ENCODE measurements around the gene KIAA1671.

The KIAA1671 gene

DNA sequence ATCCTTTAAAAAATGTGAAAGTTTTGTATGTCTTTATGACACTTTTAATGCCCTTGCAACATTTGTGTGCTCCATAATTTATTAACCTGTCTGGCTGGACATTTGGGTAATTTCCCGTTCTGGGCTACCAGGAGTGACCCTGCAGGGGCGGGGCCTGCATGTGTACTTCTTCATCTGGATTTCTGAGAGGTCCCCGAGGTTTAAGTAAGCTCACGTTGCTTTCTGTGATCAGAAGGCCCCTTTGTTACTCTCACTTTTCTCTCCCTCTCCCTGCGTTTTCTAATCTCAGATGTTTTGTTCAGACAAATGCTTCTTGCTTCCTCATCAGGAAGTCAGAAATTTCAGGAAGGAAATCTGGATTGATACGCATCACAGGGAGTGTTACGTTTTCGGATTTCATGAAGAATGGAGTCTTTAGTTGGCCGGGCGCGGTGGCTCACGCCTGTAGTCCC lies 168.3 kb downstream of the KIAA1671 start:
- no peak for DNase-seq

DNA sequence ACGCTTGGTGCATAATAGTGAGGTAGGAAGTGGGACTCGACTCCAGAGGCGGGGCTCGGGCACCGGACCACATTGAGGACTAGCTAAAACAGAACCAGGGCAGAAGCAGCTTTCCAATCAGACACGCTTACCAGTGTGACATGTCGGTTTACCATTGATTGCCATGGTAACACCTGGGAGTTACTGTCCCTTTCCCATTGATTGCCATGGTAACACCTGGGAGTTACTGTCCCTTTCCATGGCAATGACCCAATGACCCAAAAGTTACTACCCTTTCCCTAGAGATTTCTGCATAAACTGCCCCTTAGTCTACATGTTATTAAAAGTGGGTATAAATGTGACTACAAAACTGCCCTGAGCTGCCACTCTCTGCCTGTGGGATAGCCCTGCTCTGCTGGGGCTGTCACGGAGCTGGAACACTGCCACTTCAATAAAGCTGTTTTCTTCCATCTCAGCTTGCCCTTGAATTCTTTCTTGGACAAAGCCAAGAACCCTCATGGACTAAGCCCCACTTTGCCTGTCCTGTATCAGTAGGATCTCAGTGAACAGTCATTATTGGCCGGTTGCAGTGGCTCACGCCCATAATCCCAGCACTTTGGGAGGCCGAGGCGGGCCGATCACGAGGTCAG lies 169.7 kb downstream of the KIAA1671 start:
- no peak for DNase-seq

DNA sequence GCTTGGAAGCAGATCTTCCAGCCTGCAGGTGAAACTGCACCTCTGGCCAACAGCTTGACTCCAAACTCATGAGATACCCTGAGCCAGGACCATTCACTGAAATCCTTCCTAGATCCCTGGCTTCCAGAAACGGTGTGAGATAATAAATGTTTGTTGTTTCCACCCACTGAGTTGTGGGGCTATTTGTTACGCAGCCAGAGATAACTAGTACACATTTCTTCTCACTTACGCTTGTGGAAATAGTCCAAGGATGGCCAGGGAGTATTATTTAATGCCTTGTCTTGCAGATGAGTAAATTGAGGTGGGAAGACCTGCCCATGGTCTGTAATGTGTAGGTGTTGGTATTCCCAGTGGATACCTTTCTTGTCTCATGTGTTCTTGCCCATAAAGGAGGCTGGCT lies 171.2 kb downstream of the KIAA1671 start:
- no peak for DNase-seq

DNA sequence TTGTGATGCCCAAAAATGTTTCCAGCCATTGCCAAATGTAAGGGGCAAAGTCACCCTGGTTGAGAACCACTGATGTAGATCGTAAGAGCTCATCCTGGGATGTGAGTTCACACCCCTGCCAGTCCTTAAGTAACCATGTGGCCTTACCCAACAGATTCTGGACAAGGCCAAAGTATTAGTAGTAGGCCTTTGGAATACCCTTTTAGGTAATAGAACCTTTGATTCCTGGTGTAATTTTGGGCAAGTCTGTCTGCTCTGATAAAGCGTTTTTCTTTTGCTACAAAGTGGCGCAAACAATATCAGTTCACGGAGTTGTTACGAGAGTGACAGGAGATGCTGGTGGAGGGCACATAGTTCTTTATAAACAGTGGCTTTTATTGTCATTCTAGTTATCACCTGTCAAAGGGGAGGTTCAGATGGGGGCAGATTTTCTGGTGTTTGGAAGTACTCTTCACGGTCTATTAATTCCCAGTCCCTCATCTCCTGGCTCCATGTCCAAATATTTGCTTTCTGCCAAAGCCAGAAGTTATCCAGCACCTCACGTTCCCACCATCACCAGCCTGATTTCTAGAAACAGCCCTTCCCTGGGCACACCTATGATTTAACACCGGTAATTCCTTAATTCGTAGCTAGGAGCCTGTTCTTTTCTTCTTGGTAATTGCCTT lies 173.3 kb downstream of the KIAA1671 start:
- no peak for DNase-seq

DNA sequence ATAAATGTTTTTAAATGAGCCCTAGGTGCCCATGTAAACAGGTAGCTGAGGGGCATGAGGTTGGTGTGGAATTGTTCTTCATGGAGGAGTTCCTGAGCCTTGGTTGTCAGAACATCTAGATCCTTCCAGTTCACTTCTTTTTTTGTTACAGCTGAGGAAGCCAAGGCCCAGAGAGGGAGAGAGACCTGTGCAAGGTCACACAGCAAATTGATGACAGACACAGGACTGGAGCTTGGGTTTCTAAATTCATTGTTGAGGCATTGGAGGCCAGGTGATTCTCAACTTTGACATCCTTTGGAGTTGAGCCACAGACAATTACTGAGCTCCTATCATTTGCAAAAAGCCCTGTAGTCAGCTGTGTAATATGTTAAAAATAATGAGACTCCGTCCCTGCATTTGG lies 174.0 kb downstream of the KIAA1671 start:
- DNase-seq, result no peak

DNA sequence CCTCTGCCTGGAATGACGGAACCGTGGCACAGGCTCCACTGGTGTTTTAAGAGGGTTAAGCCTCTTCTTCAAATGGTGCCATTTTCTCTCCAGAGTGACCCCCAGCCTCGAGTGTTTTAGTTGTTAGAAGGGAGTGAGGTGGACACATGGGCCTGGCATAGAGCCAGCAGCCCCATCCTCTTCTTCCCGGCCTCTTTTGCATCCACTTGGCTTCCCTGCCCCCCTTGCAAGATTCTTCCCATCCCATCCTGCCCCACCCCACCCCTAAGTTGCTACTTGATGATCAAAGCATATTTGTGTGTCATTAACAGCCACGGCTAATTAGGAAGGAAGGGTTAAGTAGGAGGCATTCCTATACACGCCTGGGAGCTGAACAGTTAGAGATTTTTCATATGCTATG lies 174.8 kb downstream of the KIAA1671 start:
- no peak for DNase-seq

DNA sequence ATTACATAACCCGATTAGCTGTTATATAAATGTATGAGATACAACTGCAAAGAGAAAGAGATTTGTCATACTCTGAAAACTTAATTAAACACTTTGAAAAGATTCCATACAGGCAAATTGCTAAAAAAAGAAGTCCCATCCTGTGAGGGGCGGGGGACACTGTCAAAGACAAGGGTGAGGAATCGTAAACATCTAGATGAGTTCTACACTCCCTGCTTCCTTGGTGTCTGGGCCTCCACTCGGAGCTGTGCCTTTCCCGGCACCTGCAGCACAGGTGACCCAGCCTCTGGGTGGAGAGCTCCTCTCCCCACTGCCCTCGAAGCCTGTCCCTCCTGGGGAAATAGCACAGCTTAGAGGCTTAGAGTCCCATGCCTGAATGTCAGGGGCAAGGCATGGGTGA lies 177.9 kb downstream of the KIAA1671 start:
- DNase-seq, result no peak

DNA sequence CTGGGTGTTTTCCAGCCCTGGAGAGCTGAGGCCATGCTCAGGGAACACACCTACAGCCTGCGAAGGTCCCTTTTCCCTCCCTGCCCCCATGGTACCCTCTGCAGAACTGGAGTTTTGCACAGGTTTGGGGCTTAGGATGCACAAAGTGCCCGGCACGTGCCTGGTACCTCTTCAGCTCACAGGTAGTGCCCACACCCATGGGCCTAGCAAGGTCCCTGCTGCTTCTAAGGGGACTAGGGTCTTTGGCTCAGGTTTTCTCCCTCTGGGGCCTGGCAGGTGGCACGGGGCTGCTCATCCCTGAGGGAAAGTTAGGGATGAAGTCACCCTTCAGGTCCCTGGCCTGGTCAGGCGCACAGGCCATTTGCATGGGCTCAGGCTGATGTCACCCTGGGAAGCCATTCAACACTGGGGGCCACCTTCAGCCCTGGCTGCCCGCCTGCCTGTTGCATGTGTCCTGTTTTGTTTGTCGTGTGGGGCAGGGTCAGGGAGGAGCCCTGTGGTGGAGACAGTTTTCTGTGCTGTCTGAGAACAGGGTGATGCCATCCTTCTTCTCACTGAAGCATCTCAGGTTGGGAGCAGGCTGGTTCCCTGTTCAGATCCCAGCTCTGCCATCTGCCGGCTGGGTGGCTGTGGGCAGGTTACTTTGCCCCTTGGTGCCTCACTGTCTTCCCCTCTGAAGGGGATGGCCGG lies 178.8 kb downstream of the KIAA1671 start:
- DNase-seq, result no peak

DNA sequence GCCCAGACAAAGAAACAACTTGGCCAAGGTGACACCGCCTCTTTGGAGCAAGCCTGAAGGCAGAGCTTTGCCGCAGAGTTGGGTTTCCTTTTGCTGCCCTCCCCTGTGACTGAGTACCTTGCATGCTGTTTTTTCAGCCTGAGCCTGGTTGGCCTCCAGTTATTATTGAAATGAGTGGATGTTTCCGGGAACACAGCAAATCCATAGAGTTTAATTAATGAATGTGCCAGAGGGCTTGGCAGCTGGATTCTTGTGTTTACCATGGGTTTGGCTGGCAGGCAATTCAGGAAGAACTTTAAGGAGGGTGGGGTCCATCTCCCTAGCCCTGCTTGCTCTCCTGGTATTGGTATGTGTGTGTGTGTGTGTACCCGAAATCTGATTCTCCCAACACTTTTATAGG lies 181.5 kb downstream of the KIAA1671 start:
- DNase-seq, result no peak

DNA sequence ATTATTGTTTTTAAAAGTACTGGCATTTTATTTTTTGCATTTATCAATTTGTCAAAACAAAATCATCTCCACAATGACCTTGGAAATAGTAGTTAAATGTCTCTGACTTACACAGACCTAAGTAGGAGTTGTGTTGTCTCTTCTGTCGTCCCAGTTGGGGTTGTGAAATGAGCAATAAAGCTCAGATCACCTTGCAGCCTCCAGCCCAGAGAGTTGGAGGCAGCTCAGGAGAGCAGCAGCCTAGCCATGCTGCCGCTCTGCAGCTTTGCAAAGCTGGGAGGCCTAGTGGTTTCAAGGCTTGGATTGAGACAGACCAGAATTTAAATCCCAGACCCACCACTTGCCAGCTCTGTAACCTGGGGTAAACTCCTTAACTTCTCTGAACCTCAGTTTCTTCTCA lies 181.9 kb downstream of the KIAA1671 start:
- DNase-seq, result no peak

DNA sequence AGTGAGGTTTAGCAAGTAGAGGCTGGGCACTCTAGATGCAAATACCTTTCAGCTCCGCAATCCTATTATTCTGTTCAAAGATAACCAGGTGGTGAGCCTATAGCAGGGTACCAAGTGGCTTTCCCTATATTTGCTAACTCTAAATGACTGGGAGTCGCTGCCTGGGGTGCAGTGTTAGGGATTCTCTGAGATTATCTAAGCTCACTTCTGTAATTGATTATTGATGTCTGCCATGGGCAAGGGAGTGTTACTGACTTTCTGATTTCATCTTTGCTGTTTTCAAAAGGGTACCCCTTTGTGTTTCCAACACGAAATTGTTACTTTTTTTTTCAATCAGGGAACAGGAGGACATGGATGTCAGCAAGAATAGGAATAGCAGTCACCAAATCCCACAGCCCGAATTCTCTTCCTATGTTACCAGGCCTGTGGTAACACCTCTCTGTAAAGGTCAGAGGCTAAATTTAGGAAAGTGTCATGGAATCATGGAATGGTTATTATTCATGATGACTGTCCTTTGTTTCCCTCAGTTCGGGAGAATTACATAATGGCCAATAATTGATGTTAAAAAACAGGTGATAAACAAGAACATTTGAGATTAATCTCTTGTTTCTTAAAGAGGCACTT lies 184.5 kb downstream of the KIAA1671 start:
- no peak for DNase-seq

DNA sequence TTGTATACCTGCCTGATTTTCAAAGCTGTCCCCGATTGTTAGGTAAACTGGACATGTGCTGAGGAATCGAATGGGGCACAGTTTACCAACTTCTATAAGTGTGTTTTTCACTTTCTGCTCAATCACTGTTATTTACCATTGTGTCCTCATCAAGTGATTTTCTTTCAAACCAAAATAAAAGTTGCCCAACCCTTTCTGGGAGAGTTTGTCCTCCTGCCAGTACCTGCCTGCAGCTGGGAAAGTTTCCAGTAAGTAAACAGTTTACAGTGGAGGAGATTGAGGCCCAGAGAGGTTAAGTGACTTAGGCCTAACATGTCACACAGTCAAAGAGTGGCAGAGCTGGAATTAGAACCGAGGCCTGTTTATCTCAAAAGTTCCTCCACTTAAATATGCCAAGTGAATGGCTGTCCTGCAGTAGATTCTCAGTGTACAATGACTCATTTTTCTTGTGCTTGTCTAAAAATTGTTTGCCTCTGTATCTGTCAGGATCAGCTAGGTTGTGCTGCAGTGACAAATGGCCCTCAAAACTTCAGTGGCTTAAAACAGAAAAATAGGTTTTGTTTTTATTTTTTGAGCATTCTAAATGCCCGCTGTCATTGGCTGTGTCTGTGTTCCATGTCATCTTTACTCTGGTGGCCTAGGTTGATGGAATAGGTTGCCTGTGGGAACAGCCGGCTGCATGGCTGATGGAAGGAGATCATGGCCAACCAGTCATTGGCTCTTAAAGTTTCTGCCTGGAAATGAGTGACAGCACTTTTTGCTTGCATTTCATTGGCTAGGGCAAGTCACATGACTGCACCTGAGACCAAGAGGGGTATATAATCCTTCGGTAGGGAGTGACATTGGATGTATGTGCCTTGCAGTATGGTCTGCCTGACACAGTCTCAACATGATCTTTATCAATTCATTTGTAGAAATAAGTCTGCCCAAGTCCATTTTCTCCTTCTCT lies 185.3 kb downstream of the KIAA1671 start:
- no peak for DNase-seq

DNA sequence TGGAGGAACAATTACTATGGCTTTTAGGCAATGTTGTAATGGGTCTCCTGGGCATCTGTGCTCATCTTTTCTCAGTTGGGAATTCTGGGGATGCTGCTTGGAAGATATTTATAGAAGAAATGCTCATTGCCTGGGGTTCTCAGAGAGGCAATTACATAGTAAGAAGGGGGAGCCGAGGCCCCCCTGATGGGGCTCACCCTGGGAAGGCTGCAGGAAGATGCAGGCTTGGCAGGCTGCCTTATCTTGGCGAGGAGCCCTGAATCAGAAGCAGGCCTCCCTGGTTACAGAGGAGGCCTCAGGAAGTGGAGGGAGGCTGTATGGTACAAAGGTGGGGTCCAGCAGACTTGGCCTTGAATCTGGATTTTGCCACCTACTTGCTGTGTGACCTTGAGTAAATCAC lies 186.5 kb downstream of the KIAA1671 start:
- DNase-seq, result no peak

DNA sequence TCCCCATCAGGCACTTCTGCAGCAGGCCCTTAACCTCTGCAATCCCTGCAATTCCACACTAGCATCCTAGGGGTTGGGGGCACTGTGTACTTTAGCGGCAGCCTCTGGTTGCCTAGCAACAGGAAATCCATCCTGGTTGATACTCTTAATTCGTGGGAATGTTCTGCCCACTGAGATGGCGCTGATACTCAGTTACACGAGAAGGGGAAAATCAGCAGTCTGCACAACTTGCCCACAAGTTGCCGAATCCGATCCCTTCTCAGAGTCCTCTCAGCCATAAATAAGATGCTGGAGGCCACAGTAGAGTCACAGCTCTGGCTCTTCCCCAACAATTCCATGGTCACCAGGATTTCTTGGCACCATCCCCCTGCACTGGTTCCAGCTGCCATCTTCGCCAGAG lies 189.6 kb downstream of the KIAA1671 start:
- DNase-seq, result no peak

DNA sequence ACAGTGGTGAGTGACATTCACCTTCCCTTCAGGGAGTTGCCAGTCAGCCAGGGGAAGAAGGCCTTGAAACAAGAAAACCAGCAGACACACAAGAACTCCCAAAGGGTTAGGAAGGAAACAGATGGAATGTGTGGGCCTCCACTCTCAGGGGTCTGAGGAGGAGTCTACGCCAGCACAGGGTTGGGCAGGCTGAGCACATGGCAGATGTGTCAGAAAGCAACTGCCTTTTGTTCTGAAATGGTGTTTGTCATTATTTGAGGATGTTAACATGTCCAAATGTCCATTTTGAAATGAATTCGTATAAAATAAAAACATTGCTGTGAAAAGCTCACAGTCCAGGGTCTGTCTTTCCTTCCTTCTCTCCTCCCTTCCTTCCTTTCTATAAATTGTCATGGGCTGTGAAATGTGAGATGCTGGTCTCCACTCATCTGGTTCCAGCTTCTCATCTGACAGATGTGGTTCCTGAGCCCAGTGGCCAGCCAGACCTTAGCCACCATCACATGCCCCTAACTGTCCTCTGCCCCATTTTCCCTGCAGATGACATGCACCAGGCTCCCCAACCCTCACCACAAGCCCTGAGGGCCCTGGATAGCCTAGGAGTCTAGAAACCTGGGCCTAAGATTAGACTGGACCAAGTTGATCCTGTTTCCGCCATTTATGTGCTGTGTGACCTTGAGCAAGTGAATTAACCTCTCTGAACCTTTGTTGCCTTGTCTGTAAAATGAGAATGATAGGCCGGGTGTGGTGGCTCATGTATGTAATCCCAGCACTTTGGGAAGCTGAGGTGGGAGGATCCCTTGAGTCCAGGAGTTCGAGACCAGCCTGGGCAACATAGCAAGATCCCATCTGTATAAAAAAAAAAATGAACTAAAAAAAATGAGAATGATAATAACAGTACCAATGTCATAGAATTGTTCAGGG lies 190.9 kb downstream of the KIAA1671 start:
- no peak for DNase-seq

DNA sequence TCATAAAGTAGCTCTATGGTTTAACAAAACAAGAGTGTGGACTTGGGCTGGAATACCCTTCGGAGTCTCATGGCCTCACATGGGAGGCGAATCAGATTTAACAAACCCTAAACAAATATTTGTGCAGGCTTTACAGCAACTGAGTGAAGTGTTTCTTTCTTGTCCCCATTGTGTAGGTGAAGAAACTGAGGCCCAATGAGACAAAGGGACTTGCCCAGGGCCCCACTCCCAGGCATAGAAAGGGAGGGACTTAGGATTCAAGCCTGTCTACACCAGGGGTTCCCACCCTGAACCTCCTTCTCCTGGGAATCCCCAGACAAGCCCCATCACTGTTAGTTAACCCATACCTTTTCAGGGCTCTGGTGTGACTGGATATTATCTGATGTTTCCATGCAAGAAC lies 192.0 kb downstream of the KIAA1671 start:
- no peak for DNase-seq

DNA sequence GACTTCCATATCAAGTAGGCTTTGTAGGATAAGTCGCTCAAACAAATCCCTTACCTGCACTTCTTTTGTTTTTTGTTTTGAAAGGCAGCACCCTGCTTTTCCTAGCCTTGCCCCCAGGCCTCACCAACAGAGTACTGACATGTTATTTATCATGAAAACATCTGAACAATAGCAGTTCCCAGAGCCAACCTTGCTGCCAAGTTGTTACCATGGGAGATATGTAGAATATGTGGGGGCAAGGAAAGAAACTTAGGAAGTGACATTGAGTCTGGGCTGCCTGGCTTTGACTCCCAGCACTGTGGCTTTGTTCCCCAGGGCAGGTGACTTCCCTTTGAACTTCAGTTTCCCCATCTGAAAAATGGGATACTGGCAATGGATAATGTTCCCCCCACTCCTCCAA lies 193.8 kb downstream of the KIAA1671 start:
- no peak for DNase-seq

DNA sequence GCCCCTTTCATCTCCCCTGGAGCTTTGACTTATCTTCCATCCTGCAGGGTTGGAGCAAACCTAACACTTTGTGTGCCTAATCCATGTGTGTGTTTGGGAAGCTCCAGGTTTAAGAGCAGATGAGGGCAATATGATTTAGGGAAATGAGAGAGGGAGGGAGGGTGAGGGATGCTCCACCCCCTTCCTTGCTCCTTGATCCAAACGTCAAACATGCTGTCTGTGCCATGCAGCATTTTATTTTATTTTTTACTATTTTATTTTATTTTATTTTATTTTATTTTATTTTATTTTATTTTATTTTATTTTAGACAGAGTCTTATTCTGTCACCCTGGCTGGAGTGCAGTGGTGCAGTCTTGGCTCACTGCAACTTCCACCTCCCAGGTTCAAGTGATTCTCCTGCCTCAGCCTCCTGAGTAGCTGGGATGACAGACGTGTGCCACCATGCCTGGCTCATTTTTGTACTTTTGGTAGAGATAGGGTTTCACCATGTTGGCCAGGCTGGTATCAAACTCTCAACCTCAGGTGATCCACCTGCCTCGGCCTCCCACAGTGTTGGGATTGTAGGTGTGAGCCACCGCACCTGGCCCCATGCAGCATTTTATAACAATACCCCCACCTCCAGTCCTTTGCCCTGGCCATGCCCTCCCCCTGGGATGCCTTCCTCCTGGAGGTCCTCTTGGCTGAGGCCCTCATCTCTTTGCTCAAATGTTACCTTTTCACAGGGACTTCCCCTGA lies 194.6 kb downstream of the KIAA1671 start:
- no peak for DNase-seq

DNA sequence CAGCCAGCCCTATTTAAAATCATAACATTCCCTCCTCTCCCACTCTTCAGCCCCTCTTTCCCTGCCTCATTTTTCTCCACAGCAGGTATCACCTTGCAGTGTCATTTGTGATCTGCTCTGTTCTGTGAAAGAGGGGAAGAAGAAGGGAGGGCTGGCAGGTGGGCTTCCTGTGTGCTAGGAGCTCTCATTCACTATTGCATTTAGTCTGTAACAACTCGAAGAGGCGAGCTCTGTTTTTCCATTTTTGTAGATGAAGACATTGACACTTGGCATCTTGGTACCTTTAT lies 195.1 kb downstream of the KIAA1671 start:
- no peak for DNase-seq

DNA sequence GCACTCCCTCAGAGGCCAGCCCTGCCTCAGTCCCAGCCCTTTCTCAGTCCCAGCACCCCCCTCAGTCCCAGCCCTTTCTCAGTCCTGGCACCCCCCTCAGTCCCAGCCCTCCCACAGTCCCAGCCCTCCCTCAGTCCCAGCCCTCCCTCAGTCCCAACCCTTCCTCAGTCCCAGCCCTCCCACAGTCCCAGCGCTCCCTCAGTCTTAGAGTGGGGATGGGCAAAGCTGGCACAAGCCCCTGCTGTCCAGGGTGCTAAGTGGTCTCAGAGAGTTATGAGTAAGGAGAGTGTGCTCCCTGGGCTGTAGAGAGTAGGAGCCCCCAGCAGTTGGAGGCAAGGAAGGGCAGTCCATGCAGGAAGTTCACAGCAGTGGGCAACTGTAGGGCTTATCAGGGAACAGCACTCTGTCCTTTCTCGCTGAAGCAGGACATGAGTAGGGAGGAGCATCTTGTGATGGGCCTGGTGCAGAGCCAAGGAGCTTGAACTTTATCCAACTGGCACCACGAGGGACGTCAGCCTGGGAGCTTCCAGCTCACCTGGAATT lies 195.7 kb downstream of the KIAA1671 start:
- no peak for DNase-seq

DNA sequence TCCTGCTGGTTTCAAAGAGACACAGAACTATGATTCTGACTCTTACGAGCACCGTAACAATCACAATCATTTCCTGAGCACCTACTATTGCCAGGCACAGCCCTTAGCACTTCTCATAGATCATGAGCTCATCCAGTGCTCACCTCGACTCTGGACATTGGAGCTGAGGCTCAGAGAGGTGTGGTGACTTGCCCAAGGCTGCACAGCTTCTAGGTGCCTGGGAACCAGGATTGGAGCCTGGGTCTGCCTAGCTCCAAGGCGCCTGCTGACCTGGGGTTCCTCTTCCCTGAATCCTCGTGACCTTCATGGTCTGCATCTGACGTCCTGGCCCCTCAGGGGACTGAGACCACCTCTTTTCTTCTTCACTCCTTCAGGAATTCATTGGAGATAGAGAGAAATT lies 196.5 kb downstream of the KIAA1671 start:
- no peak for DNase-seq

Data from bone marrow (tissue), 2 donors.